Lower lobe of right lung (tissue), 2 donors: ENCODE data around the gene ANKRD9. TPM values are rescaled to one million over a fixed set of nuclear protein-coding genes. Genes with fewer than 3 reads are reported as not detected.

ENCODE experiments used
- ATAC-seq, 2 donors: fragments of 200-7000 bp; cut with Tn5 transposase; one replicate each; pipeline ENCODE4 v1.9.1; 2020 to 2022; ENCODE audit warnings: mild to moderate bottlenecking in 2 of 2, moderate library complexity in 2 of 2
- DNase-seq: peaks from one replicate; pipeline ENCODE4 v3.0.0-alpha.2; 2020
- H3K27ac ChIP-seq: fragments of 200-600 bp; one replicate; pipeline ENCODE4 v1.8.0; 2022
- H3K27me3 ChIP-seq: fragments of 200-600 bp; one replicate; pipeline ENCODE4 v1.8.0; 2022; ENCODE audit warnings: low read depth
- H3K36me3 ChIP-seq: fragments of 200-600 bp; one replicate; pipeline ENCODE4 v1.8.0; 2022; ENCODE audit warnings: mild to moderate bottlenecking
- H3K4me1 ChIP-seq: fragments of 200-600 bp; one replicate; pipeline ENCODE4 v1.8.0; 2022
- H3K4me3 ChIP-seq: fragments of 200-600 bp; one replicate; pipeline ENCODE4 v1.8.0; 2022; ENCODE audit warnings: mild to moderate bottlenecking
- H3K9me3 ChIP-seq: fragments of 200-600 bp; one replicate; pipeline ENCODE4 v1.8.0; 2022
- intact Hi-C: fragments of 100-400 bp; cut with DNase I; formaldehyde crosslinking; loops from one replicate; pipeline ENCODE4 v1.11.0; 2022
- total RNA-seq: library from RNA; stranded (reverse); fragmentation: NEBNext Ultra II Directional; extraction: Animal tissue kit (Norgen Biotek cat#: 25700); gene quantifications from one replicate; pipeline ENCODE4 v1.2.1, GENCODE V29; 2021
- TF ChIP-seq, protein P1 (sequence below): fragments of 200-600 bp; IDR thresholded peaks from one replicate; pipeline ENCODE4 v1.8.0; 2022; ENCODE audit warnings: antibody characterized with exemption, mild to moderate bottlenecking
- donor health status: DM: no; HTN: yes; CAD: no; lungs with severe emphysema.

Gene ANKRD9
- total RNA-seq, 1 donor from 2014 or later: 19.5 TPM

DNA sequence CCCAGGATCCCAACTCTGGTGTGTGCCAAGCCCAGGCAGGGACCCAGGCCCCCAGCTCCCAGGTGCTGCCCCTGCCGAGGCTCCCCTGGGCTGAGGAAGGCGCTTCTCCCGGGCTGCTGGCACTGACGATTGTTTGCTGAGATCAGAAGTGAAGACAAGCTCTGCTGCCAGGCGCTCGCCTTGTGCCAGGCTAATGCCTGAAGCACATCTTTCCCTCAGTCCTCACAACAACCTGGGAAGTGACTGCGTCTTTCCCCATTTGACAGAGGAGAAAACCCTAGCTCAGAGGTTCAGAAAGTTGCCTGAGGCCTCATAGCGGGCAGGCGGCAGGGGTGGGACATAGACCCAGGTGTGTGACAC is 36.8 kb downstream of the ANKRD9 start:
- peaks cover 4% of the 10 kb centered on the region for H3K4me1 ChIP-seq
- ATAC-seq (no peak), DNase-seq (no peak)
- H3K27me3 ChIP-seq: no peaks in the 10 kb centered on the region
- no peaks in the 10 kb centered on the region for H3K9me3 ChIP-seq
- H3K36me3 ChIP-seq: peaks cover 7% of the 10 kb centered on the region
- TF ChIP-seq, protein P1, sequence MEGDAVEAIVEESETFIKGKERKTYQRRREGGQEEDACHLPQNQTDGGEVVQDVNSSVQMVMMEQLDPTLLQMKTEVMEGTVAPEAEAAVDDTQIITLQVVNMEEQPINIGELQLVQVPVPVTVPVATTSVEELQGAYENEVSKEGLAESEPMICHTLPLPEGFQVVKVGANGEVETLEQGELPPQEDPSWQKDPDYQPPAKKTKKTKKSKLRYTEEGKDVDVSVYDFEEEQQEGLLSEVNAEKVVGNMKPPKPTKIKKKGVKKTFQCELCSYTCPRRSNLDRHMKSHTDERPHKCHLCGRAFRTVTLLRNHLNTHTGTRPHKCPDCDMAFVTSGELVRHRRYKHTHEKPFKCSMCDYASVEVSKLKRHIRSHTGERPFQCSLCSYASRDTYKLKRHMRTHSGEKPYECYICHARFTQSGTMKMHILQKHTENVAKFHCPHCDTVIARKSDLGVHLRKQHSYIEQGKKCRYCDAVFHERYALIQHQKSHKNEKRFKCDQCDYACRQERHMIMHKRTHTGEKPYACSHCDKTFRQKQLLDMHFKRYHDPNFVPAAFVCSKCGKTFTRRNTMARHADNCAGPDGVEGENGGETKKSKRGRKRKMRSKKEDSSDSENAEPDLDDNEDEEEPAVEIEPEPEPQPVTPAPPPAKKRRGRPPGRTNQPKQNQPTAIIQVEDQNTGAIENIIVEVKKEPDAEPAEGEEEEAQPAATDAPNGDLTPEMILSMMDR: no peak
- H3K4me3 ChIP-seq: no peak overlapping the region
- intact Hi-C loops: no loop called here
- no peak overlapping the region for H3K27ac ChIP-seq

DNA sequence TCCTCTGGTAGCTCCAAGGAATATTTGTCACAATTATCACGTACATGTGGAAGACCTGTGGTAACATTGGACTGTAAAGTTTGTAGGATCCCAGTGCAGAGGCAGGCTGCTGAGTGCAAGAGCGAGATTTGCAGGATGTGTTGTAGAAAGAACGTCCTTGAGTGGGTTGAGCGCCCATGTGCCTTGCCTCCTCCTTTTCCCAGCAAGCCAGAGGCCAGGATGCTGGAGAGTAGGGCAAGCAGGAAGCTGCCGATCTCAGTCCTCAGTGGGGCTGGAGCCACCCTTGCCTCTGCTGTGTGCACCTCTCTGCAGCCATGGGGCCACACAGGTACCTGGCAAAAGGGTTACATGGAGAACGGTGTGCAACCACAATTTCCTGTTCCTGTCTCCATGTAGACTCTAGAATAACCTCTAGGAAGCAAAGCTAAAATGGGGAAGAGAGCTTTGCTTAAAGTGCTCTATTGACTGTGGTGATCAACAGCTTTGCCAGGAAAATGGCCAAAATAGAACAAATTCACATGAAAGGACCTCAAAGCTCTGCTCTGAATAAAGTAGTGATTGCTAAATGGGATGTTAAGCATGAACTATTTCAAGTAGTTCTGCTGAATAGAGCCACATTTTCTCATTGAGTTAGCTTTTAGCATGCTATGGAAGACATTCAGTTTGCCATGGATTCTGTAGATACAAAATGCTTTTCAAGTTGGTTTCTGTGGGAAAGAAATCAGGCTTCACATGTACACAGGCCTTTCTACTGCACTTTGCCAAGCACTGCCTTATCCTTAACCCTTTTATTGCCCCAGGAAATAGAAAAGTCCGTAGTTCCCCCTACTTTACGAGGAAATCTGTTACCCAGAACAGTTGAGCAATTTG is 37.4 kb downstream of the ANKRD9 start:
- ATAC-seq: no peak
- no peaks in the 10 kb centered on the region for H3K9me3 ChIP-seq
- intact Hi-C loops: no loop called here
- H3K36me3 ChIP-seq: peaks cover 7% of the 10 kb centered on the region
- DNase-seq: no peak
- TF ChIP-seq, protein P1: no peak
- H3K27ac ChIP-seq: no peak overlapping the region
- H3K4me1 ChIP-seq: peaks cover 4% of the 10 kb centered on the region
- H3K27me3 ChIP-seq: no peaks in the 10 kb centered on the region
- no peak overlapping the region for H3K4me3 ChIP-seq

DNA sequence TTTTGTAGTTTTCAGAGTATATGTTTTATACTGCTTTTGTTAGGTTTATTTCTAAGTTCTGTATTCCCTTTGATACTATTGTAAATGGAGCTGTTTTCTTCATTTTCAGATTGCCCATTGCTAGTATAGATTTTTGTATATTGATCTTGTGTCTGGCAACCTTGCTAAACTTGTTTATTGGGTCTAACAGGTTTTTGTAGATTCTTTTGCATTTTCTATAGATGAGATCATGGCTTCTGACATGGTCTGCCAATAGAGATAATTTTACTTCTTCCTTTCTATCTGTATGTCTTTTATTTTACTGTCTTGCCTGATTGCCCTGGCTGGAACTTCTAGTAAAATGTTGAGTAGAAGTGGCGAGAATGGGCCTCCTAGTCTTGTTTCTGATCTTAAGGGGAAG is 40.3 kb downstream of the ANKRD9 start:
- Histone ChIP-seq H3K9me3 (no peaks in the 10 kb centered on the region), H3K4me3 (no peak overlapping the region), H3K27me3 (no peaks in the 10 kb centered on the region), H3K27ac (no peak overlapping the region), H3K36me3 (peaks cover 32% of the 10 kb centered on the region), H3K4me1 (no peaks in the 10 kb centered on the region)
- DNase-seq (no peak), ATAC-seq (no peak)
- TF ChIP-seq, protein P1: no peak
- intact Hi-C loops: no loop called here

DNA sequence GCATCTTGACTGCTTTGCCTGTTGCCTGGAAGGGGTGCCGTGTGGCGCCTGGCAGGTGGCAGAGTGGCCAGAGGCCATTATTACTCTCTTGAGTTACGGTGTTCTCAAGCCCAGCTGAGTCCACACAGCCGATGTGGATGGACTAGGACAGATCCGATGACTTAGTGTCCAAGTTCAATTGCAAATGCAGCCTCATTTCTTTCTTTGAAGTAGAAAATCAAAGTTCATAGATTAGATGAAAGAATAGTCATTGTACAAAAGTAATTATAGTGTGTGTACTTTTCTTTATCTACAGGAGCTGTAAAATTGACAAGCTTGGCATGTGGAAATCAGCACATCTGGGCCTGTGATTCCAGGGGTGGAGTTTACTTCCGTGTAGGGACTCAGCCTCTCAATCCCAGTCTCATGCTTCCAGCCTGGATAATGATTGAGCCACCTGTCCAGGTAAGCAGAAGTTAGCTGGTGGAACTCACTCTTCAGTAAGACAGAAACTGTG is 44.7 kb downstream of the ANKRD9 start:
- no peak for DNase-seq
- TF ChIP-seq, protein P1: no peak
- Histone ChIP-seq H3K27me3 (no peaks in the 10 kb centered on the region), H3K9me3 (no peaks in the 10 kb centered on the region), H3K36me3 (peaks cover 38% of the 10 kb centered on the region), H3K27ac (no peak overlapping the region), H3K4me3 (no peak overlapping the region), H3K4me1 (no peaks in the 10 kb centered on the region)
- no peak for ATAC-seq
- intact Hi-C loops: no loop called here

DNA sequence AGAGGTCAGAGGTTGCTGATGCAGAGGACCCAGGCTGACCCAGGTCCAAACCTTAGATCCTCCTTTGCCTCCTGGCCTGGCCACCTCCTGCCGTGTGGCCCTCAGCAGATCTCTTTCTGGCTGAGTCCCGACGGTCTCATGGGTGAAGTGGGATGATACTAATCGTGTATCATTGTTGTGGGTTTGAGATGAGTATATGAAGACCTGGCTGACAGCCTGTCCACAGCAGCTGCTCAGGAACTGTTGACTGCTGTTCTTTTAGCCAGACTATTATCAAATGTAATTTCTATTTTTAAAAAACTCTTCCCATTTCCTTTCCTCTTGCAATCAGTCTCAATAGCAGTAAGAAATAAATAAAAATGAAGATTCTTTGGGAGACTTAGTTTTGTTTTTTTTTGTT is 45.6 kb downstream of the ANKRD9 start:
- no peaks in the 10 kb centered on the region for H3K4me1 ChIP-seq
- H3K4me3 ChIP-seq: no peak overlapping the region
- TF ChIP-seq, protein P1: no peak
- no peaks in the 10 kb centered on the region for H3K27me3 ChIP-seq
- H3K36me3 ChIP-seq: peaks cover 38% of the 10 kb centered on the region
- no peaks in the 10 kb centered on the region for H3K9me3 ChIP-seq
- intact Hi-C loops: no loop called here
- DNase-seq (no peak), ATAC-seq (no peak)
- H3K27ac ChIP-seq: no peak overlapping the region
